ENCODE data around the gene HGS.

GRCh38 chr17:81711814-81712467 lies 28.1 kb downstream of the HGS start, which contains the start of gene SLC25A10:
- peak in 4 of 6 experiments; percentile 12 to 51 (median 48) for TF ChIP-seq CTCF (IDR thresholded peaks at IDR 0.05)
- TF ChIP-seq POLR2A (IDR thresholded peaks at IDR 0.05) = peak; percentile 55 to 83

All from Peyer's patch (tissue), 4 donors.